Stimulated activated CD4-positive, alpha-beta T cell treated with anti-CD3 and anti-CD28 coated beads, TNF-alpha, amount 100 ng/mL, for 48 hours (primary cell): ENCODE results near the gene ZNF652.
"Not testable (repeated sequence)": the region's sequence is repeated elsewhere in the genome, so short reads cannot be mapped to it uniquely, and the experiment has no call there.

ENCODE experiments used
- DNase-seq, 3 donors: peaks; one replicate each; pipeline ENCODE4 v3.0.0-alpha.2; 2020; ENCODE audit warnings: low read depth in 3 of 3

The ZNF652 gene

DNA sequence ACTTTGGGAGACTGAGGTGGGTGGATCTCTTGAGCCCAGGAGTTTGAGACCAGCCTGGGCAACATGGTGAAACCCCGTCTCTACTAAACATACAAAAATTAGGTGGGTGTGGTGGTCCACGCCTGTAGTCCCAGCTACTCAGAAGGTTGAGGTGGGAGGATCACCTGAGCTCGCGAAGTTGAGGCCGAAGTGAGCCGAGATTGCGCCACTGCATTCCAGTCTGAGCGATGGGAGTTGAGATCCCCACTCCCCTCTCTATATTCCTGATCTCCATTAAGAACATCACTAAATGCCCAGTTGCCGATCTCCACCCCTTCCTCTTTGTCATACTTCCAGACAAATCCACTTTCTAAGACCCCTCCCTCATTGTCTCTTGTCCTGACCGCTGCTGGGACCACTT is 24.3 kb upstream of the ZNF652 start:
- DNase-seq = no peak

DNA sequence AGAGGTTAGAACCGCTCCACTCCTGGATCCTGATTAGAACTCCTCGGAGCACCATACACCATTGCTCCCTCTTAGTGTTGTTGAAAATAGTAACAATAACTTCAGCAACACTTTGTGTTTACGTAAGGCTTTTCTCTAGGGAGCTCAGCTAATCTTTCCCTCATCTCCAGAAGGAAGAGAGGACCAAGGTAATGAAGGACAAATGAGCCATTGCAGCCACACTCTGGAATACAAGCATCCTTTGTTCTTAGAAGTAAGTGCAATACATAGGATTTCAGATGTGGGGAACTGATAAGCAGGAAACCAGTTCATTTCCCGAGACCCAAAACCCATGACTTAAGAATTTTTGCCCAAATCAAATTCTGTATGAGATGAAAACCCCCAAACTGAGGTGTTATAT is 22.9 kb upstream of the ZNF652 start:
- no peak for DNase-seq

DNA sequence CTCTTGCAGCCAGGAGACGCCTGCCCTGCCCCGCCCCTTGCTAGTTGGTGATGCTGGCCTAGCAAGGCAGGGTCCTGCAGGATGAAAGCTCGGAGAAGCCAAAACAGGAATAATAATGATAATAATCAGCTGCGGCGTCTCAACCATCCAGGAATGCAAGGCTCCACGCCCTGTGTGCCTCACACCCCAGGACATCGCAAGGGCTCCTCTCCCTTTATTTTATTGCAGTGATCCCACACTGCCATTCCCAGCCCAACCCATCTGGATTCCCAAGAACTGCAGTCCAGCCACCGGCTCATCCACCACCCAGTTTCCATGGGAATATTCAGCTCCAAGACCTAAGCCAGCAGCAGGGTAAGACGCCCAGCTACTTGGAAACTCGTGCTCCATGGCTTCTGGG is 21.0 kb upstream of the ZNF652 start:
- DNase-seq = no peak

- DNase-seq = no peak
Measured at GRCh38 chr17:49382556-49382955, 20.5 kb upstream of the ZNF652 start.

- DNase-seq = no peak
Measured at GRCh38 chr17:49381793-49382192, 19.7 kb upstream of the ZNF652 start.

DNA sequence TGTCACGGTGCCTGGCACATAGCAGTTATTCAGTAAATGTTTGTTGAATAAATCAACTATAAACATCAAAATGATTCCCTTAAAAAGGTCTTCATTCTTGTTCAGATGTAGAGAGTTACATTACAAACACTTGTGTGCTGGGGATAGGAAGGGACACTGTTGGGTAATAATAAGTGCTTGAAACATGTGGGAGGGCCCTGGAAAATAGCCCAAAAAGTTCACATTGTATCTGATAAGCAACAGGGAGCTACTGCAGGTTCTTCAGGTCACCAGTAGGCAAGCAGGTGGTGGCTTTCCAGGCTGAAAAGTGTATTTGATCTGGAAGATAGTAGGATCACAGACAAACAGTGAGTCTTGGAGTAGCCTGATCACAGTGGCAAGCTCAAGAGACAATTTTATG is 19.0 kb upstream of the ZNF652 start:
- no peak for DNase-seq

- DNase-seq = no peak
Measured at GRCh38 chr17:49379926-49380325, 17.9 kb upstream of the ZNF652 start.

DNA sequence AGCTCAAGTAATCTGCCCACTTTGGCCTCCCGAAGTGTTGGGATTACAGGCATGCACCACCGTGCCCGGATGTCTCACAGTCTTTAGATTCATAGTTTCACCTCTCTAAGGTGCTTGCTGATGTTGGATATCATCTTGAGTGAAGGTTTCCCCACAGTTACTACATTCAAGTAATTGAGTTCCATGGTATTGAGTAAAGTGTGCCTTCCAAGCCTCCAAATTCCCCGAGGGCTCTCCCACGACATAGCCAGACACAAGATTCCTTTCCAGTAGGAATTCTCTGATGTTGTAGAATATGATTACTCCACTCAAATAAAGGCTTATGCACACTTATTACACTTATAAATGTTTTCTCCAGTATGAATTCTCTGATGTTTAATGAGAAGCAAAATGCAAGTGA is 16.3 kb upstream of the ZNF652 start:
- no peak for DNase-seq

DNA sequence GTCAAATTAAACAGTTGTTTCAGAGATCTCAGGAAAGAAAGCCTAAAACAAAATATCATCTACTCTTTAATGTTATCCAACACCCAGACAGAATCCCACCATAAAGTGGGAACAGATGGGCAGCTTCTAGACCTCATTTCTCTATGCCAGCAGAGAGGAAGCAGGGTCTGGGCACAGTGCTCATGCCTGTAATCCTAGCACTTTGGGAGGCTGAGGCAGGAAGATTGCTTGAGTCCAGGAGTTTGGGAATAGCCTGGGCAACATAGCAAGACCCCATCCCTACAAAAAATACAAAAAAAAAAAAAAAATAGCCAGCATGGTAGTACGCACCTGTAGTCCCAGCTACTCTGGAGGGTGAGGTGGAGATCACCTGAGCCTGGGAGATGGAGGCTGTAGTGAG is 13.5 kb upstream of the ZNF652 start:
- no peak for DNase-seq

DNA sequence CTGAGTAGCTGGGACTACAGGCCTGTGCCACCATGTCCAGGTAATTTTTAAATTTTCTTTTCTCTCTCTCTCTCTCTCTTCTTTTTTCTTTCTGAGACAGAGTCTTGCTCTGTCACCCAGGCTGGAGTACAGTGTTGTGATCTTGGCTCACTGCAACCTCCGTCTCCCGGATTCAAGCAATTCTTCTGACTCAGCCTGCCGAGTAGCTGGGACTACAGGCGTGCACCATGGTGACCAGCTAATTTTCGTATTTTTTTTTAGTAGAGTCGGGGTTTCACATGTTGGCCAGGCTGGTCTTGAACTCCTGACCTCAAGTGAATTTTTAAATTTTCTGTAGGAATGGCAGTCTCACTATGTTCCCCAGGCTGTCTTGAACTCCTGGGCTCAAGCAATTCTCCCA is 11.1 kb upstream of the ZNF652 start:
- no peak for DNase-seq

- DNase-seq = no peak
Measured at GRCh38 chr17:49372425-49372824, 10.4 kb upstream of the ZNF652 start.

GRCh38 chr17:49370971-49371834 is 9.2 kb upstream of the ZNF652 start:
- no peak for DNase-seq

GRCh38 chr17:49369760-49370159 is 7.7 kb upstream of the ZNF652 start:
- DNase-seq = no peak

- DNase-seq = no peak
Measured at GRCh38 chr17:49369089-49369488, 7.0 kb upstream of the ZNF652 start.

DNA sequence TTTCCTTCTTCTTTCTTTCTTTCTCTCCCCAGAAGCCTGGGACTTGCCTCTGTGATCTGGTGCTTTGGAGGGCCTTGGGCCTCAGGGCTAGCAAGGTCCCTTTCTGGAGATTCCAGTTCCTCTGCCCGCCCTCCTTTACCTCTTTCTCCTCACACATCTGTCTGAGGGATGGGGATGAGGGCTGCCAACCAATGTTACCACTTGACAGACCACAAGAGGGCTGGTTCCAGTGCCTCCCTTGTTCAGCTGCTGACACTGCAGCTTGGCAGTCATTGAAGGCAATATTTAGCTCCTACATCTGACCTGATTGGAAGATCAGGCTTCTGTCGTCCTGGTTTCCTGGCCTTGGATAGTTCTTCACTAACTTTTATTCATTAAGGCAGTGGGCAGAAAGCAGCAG is 3.6 kb upstream of the ZNF652 start:
- no peak for DNase-seq

- DNase-seq = not testable (repeated sequence)
Measured at GRCh38 chr17:49365126-49365525, 3.1 kb upstream of the ZNF652 start.

- no peak for DNase-seq
Measured at GRCh38 chr17:49364119-49364518, 2.1 kb upstream of the ZNF652 start.

- no peak for DNase-seq
Measured at GRCh38 chr17:49363251-49363650, 1.2 kb upstream of the ZNF652 start.

DNA sequence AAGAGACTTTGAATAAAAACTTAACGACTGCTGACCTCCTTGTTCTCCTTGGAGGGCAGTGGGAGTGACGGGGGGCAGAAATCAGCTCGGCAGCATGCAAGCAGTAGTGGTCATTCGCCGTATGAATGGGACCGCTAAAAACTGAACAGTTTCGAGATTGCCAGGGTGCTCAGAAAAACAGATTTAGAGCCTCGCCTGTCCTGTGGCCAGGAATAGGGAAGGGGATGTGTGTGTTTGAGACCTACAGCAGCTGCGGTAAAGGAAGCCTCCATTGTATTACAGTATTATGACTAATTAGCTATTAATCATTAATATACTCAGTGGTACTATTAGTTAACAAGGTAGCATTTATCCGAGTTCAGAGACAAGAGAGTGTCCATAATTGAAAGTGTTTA is 670 bp upstream of the ZNF652 start:
- no peak for DNase-seq

DNA sequence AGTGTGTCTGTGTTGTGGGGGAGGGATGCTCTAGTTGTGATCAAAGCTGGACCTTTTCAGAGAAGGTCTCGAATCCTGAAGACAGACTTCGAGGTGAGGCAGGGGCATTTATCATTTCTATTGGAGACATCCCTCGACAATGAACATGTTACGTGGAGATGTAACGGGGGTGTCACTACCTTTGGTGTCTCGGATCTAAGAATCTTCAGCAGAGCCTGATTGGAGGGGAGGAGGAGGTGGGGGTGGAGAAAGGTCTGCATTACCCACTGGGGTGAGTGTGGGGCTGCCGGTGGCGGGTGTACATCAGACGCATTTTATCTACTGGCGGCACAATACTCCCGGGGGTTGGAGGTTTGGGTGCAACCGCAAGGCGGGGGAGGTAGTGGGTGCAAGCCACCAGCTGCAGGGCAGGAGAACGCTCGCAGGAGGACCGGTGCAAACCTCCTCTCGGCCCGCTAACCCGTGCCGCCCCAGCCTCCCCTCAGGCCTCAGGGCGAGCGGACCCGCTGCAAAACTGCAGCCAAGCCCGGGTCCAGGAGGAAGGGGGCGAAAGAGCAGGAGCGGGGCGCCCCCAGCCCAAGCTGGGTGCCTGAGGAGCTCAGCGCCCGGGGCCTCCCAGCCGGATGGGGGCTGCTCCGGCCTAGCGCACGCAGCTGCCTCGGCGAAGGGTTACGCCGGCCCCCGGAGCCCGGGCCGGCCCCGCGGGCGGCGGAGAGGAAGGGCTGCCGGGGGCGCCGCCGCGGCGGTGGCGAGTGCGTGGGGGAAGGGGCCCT is 735 bp downstream of the ZNF652 start:
- peak in 2 of 3 donors; percentile 34 to 46 for DNase-seq

DNA sequence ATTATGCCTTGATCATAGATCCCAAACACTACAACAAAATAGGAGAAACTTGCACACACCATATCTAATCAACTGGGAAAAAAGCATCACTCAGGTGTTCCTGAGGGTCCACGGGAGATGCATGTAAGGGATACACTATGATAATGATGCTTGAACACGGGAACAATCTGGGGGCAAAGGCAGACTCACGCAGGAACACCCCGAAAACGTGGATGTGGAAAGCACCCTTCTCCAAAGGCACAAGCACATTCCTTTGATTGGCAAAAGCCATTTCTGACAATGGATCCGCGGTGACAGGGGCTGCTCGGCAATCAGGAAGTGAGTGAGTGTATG is 1.3 kb downstream of the ZNF652 start:
- no peak for DNase-seq

DNA sequence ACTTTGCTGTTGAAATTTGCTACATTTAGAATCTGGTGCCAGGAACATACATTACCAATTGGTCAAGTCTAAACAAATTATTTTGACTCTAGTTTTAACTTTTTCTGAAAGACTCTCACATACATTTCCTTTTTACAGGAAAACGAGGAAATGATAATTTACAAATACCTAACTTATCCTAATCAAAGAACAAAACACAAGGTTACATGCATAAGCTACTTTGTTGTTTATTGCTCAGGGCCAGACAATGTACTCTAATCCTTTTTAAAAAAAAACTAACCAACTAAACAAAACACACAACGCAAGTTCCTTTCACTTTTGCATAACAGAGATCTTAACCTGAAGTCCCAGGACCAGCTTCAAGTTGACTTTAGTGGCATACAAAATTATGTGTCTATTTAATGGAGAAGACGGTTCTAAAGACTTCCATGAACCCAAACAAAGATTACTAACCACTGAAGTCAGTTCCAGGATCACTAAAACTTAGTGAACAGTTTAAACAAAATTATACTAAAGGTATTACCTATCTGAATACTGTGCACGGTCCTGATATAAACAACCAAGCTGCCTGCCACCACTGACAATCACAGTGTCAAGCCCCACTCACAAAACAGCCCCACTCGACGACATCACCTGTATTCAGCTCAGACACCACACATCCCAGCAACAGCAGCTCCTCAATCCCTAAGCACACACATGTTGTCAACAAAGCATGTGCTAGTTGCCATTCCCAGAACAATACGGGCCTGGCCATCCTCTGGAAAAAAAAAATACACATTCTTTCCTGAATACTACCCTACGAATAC is 1.9 kb downstream of the ZNF652 start:
- DNase-seq = no peak
